ENCODE results near the gene MCF2L2.

GRCh38 chr3:183267140-183267539 lies 161.3 kb downstream of the MCF2L2 start:
- TF ChIP-seq POLR2A (IDR thresholded peaks at IDR 0.05) (no peak), CTCF (IDR thresholded peaks at IDR 0.05) (no peak)
